Stimulated activated CD8-positive, alpha-beta memory T cell treated with anti-CD3 and anti-CD28 coated beads, Interleukin-7, amount 100 ng/mL, for 24 hours (primary cell): ENCODE results near the gene TSPYL4.

Experiments
- DNase-seq: peaks from one replicate; pipeline ENCODE4 v3.0.0-alpha.2; 2020; ENCODE audit warnings: low read depth

TSPYL4 gene

DNA sequence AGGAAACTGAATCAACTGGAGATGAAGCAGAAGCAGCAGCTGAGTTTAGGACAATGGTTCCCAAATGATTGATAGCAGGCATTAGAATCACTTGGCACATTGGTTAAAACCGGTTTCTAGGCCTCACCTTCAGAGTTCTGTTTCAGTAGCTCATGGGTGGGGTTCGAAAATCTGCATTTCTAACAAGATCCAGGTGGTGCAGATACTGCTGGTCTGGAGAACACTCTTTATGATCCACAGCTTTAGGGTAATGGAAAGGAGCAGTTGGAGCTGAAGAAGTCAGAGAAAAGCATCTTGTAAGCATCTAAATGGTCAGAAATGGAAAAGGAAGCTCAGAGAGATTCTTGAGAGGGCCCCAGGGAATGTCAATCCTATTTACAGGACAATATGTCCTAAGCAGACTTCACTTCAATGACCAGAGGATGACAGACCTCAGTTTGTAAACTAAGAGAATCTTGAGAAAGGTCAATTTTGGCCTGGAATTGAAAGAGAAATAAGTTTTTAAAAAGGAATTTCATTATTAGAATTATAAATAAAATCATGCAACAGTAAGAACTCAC is 17.4 kb upstream of the TSPYL4 start:
- no peak for DNase-seq

DNA sequence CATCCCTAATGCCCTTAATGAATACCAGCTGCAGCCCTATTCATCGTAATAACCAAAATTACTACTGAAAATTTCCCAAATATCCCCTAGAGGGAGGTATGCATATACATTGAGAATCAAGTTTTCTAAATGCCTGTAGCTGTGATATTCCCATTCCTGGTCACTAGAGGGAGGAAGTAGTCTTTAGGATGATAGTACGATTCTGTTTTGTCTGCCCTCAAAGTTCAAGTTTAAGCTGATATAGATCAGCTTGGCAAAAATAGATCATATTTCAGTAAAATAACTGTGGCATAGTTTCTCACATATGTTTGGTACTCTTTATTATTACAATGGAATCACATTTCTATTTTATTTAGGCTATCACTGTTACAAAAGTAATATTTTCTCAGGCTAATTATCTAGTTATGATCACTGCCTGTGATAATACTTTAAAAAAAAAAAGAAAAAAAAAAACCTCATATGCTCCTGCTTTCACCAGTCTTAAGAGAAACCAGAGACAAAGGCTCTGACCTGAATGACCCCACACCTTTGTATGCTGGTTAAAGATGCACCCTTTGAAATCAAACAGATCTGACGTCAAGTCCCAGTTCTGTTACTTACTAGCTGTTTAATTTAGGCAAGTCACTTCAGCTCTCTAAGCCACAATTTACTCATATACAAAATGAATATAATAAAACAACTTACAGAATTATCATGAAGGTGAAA is 14.9 kb upstream of the TSPYL4 start:
- DNase-seq = no peak

DNA sequence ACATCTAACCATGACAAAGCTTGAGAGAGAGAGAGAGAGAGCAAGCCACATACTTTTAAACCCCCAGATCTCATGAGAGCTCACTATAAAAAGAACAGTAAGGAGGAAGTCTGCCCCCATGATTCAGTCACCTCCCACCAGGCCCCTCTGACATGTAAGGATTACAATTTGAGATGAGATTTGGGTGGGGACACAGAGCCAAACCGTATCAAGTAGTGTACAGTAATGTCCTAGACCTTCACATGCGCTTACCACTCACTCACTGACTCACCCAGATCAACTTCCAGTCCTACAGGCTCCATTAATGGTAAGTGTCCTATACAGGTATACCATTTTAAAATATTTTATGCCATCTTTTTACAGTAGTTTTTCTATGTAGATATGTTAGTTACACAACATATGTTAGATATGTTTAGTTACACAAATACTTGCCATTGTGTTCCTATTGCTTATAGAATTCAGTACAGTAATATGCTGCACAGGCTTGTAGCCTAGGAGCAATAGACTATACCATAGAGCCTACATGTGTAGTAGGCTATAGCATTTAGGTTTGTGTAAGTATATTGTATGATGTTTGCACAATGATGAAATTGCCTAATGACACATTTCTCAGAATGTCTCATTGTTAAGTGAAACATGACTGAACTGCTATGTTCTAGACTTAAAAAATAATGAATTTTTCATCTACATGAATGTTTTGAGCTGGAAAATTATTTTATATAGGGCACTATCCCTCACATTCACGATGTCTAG is 14.1 kb upstream of the TSPYL4 start:
- DNase-seq = no peak

DNA sequence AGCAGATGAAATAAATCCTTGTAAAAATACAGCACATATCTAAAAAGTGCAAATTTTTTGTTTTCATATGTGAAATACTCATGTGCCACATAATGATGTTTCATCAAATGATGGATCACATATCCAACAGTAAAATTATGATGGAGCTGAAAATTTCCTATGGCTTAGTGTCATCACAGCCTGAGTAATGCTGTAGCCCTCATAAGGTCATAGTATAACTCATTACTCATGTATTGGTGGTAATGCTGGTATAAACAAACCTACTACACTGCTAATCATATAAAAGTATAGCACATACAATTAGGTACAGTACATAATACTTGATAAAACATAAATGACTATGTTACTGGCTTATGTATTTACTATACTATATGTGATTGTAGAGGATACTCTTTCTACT is 12.9 kb upstream of the TSPYL4 start:
- DNase-seq = no peak

DNA sequence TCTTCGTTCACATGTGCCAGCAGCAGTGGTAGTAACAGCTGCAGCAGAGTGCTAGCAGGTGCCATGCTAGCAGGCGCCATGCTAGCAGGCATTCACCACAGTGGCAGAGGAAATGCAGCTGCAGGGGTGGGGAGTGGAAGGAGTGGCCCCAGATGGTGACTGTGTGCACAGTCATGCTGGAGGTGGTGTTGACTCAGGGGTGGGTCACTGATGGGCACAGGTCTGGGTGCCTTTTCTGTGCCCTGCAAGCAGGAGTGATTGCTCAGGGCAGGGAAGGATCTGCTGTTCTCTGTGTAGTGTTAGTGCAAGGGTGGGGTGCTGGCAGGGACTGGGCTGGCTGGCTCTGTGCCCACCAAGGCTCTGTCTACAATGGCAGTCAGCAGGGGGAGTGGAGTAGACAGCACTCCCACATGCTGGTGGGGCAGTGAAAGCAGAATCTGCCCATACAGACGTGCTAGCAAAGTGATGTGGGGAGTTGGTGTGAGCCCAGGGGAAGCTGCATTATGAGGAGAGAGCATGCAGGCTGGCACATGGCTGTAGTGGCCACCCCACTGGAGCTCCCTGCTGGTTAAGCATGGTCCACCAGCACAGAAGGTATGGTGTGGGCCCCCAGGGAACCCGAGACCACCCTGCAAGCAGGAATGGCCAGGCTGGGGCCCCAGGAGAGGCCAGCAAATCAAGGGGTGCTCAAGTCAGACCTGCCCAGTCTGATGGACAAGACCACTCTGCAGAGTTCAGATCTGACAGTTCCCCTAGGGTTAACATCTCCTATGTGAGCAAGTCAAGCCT is 11.4 kb upstream of the TSPYL4 start:
- no peak for DNase-seq

DNA sequence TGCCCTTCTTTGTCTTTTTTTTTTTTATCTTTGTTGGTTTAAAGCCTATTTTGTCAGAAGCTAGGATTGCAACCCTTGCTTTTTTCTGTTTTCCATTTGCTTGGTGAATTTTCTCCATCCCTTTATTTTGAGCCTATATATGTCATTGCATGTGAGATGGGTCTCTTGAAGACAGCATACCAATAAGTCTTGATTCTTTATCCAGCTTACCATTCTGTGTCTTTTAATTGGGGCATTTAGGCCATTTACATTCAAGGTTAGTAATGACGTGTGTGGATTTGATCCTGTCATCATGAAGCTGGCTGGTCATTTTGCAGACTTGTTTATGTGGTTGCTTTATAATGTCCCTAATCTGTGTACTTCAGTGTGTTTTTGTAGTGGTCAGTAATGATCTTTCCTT is 9.5 kb upstream of the TSPYL4 start:
- no peak for DNase-seq

- DNase-seq = no peak
These were observed 4.6 kb upstream of the TSPYL4 start for GRCh38 chr6:116258520-116258919.

- DNase-seq = no peak
These were observed 2.8 kb upstream of the TSPYL4 start for GRCh38 chr6:116256694-116257093.

DNA sequence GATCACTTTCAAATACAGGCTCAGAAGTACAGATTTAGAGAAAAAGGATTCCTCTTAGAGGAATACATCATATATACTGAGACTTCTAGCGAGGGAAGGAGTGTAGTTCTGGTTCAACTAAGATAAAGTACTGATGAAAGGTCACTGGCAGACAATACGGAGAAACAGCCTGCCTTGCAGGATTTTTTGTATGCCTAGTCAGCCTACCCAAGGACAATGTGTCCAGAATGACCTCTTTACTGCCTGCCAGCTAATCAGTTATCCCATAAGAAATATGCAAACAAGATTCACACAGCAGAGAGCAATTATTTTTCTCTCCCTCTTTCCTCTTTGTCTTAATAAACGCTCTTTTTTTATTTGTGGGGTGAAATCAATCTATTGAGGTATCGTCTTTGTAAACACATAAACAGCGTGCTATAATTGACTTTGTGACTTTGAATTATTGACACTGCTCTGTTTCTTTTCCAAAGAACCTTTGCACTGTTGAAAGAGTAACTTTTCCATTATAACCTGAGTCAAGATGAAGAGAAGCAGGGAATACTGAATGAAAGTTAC is 1.4 kb upstream of the TSPYL4 start:
- DNase-seq = no peak

- DNase-seq = no peak
These were observed 602 bp upstream of the TSPYL4 start for GRCh38 chr6:116254297-116255056.

DNA sequence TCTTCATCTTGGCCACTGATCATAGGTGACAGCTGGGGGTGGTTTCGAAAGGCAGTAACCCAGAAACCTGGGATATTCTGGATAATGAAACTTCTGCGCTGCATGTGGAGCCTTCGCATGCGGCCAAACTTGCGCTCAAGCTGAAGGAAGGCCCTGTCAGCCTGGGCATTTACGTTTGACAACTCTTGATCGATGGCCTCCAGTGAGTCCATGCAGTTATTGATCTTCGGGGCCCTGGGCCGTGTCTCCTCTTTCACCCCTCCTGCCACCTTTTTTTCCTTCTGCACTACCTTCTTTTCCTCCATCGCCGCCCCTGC is 729 bp downstream of the TSPYL4 start:
- no peak for DNase-seq

DNA sequence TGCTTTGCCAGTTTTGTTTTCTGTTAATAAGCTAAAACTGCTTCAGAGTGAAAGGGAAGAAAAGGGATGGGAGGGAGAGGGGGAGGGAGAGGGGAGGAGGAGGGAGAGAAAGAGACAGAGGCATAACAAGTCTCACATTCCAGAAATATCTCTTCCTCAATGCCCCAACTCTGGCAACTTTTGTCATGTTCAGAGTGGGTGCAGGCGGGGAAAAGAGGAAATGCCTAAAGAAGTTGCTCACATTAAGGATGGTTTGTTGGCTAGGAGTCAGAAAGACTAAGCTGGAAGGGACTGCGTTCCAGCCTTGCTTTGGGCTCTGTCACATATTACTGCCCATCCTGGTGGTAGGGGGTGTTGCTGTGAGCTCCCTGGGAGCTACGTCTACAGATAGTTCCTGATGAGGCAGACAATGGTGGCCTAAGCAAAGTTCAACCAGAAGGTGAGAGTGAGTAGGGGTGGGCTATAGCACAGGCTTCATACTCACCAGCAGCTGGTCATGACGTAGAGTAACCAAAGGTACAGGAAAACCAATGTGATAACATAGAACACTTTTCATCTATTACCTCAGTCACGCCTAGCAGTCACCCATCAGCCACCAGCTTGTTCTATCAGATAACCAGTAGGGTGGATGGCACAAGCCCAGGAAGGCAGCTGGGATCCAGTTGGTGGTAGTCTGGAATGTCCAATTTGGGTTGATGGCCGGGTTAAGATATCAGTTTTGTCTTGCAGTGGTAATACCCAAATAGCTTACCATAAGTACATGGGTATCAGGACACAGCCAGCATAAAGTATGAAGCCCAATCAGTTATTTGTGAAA is 2.1 kb downstream of the TSPYL4 start:
- DNase-seq = no peak

DNA sequence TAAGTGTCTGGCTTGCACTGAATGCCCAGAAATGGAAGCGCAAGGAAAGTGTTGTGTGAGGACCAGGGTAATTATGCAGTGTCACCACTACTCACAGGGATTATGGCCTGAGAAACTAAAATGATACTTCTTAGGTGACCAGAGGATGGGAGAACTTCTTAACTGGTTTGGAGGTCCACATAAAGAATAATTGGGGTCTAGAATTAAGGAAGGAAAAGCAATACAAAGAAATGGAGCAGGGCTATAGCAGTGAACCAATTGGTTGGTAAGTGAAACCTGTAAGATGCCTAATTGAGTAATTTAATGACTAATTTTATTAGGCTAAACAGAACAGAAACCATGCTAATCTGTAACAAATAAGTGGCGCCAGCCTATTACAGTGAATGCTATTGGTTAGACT is 5.3 kb downstream of the TSPYL4 start:
- DNase-seq = no peak

DNA sequence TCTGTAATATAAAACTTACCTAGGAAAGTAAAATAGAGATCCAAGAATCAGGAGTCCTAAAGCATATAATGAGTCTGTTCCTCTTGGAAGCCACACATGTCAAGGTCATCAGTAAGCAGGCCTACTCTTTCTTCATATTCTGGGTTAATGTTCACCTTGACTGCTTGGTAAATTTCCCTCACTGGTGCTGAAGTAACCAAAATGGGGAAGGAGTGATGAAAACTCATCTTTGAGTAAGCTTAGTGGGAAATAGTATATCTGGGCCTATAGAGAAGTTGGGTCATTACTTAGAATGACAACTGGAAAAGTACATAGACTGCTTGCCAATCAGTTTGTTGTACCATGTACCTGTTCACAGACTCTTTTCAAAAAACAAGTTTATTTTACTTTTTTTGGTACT is 6.6 kb downstream of the TSPYL4 start:
- no peak for DNase-seq

GRCh38 chr6:116246089-116246488 is 7.8 kb downstream of the TSPYL4 start:
- DNase-seq = no peak

DNA sequence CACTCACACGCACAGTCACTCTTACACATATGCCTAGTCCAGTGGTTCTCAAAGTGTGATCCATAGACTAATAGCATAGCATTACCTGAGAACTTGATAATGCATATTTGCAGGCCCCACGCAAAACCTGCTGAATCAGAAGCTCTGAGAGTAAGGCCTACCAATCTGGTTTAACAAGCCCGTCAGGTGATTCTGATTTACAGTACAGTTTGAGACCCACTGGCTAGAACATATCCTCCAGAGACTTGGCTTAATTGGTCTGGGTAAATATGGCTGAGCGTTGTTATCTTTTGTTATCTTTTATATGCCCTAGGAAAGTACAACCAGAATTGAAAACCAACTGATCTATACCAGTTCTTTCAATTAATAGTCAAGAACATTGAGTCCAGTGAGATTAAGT is 9.6 kb downstream of the TSPYL4 start:
- DNase-seq = no peak

GRCh38 chr6:116239856-116240255 is 14.0 kb downstream of the TSPYL4 start:
- no peak for DNase-seq

DNA sequence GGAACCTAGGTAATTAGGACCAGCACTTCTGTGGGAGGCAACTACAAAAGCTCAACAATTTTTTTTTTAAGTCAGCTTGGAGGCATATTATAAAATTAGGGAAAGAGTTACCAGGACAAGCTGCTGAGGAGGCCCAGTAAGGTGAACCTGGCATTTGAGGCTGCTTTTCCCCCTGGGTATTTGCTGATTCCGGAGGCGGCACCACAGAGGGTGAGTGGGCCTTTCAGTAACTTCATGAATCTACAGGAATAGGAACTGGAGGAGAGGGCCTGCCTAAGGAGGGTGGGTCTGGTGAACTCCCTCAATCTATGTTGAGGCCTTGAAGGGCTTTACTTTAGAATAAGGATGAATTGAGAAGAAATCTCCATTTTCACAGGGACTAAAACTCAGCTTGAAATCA is 14.6 kb downstream of the TSPYL4 start:
- DNase-seq = no peak

GRCh38 chr6:116238083-116238482 is 15.8 kb downstream of the TSPYL4 start:
- DNase-seq = no peak

DNA sequence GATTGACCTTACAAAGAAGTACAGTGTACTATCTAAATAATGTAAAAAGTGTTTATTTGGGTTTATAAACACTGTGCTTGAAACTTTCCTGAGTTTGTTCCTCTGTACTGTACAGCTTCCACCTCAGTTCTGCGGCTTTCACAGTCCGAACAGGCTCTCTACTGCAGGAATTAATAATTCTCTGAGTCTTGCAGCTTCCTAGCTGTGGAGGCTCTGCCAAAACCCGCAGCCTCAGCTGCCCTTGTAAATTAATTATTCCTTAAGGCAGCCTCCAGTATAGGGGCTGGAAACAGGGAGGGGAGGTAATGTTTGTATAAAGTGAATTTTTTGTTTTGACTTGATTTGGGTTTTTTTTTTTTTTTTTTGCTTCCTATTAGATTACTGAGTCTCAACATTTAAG is 19.2 kb downstream of the TSPYL4 start:
- no peak for DNase-seq
